Measurements from ENCODE around the gene STK32C.

STK32C gene

GRCh38 chr10:132332433-132332754 is 24.6 kb upstream of the STK32C start:
- Histone ChIP-seq H3K27ac (ENCODE audit: low read depth, low read length) (no peak overlapping the region), H3K36me3 (ENCODE audit: control insufficient read depth, insufficient read depth, low read length) (no peaks in the 10 kb centered on the region), H4K8ac (ENCODE audit: low read depth, low read length) (no peak overlapping the region), H2BK120ac (ENCODE audit: low read depth, low read length) (no peak overlapping the region), H3K4me2 (ENCODE audit: low read length) (peak overlapping the region; percentile 20), H2BK5ac (ENCODE audit: low read length) (no peak overlapping the region), H3K4me1 (ENCODE audit: control insufficient read depth, low read depth, low read length) (peaks cover 5% of the 10 kb centered on the region), H3K27me3 (ENCODE audit: insufficient read depth, low read length, poor library complexity) (no peaks in the 10 kb centered on the region), H2AK5ac (ENCODE audit: low read length) (no peak overlapping the region), H3K79me1 (ENCODE audit: low read length) (peaks cover 8% of the 10 kb centered on the region), H3K56ac (ENCODE audit: low read length) (peak overlapping the region; percentile 81), H3K23ac (ENCODE audit: low read length) (no peak overlapping the region), H3K18ac (ENCODE audit: low read length) (no peak overlapping the region), H3K4me3 (ENCODE audit: low read length) (peak overlapping the region; percentile 2), H3K4ac (ENCODE audit: low read depth, low read length) (peak overlapping the region; percentile 82), H3K9ac (ENCODE audit: low read length) (peak overlapping the region; percentile 67), H4K5ac (ENCODE audit: low read length) (no peak overlapping the region), H2BK15ac (replicated peaks; ENCODE audit: low read depth) (no peak overlapping the region), H3K79me2 (ENCODE audit: control insufficient read depth, insufficient read depth, low read length) (peaks cover 12% of the 10 kb centered on the region)
- no CpG with 5 or more reads among the region's 16 CpGs for WGBS (ENCODE audit: extremely low coverage, insufficient coverage, low lambda C conversion rate)
- no peak for DNase-seq

- H3K18ac ChIP-seq (ENCODE audit: low read length), result peak within 1 kb of the TSS; percentile 88
- H2BK15ac ChIP-seq (replicated peaks; ENCODE audit: low read depth), result no peak within 1 kb of the TSS
- WGBS (ENCODE audit: extremely low coverage, insufficient coverage, low lambda C conversion rate), result no CpG with 5 or more reads among the region's 89 CpGs
- H2BK120ac ChIP-seq (ENCODE audit: low read depth, low read length), result peak within 1 kb of the TSS; percentile 65
- H3K4me2 ChIP-seq (ENCODE audit: low read length), result peak within 1 kb of the TSS; percentile 85
- H3K79me2 ChIP-seq (ENCODE audit: control insufficient read depth, insufficient read depth, low read length), result peaks cover 12% of the 10 kb centered on the region
- no peak within 1 kb of the TSS for H4K5ac ChIP-seq (ENCODE audit: low read length)
- no peaks in the 10 kb centered on the region for H3K27me3 ChIP-seq (ENCODE audit: insufficient read depth, low read length, poor library complexity)
- H3K27ac ChIP-seq (ENCODE audit: low read depth, low read length), result peak within 1 kb of the TSS; percentile 34
- peaks cover 8% of the 10 kb centered on the region for H3K79me1 ChIP-seq (ENCODE audit: low read length)
- peak within 1 kb of the TSS; percentile 96 for H3K9ac ChIP-seq (ENCODE audit: low read length)
- H3K4me1 ChIP-seq (ENCODE audit: control insufficient read depth, low read depth, low read length), result peaks cover 5% of the 10 kb centered on the region
- H3K4ac ChIP-seq (ENCODE audit: low read depth, low read length), result peak within 1 kb of the TSS; percentile 83
- peak within 1 kb of the TSS; percentile 91 for H4K8ac ChIP-seq (ENCODE audit: low read depth, low read length)
- peak within 1 kb of the TSS; percentile 4 for H2AK5ac ChIP-seq (ENCODE audit: low read length)
- no peak within 1 kb of the TSS for H2BK5ac ChIP-seq (ENCODE audit: low read length)
- H3K4me3 ChIP-seq (ENCODE audit: low read length), result peak within 1 kb of the TSS; percentile 81
- peak within 1 kb of the TSS; percentile 97 for H3K56ac ChIP-seq (ENCODE audit: low read length)
- no peaks in the 10 kb centered on the region for H3K36me3 ChIP-seq (ENCODE audit: control insufficient read depth, insufficient read depth, low read length)
- peak within 1 kb of the TSS; percentile 59 for H3K23ac ChIP-seq (ENCODE audit: low read length)
- DNase-seq, result peak; percentile 98
Observed at GRCh38 chr10:132331601-132332432, 24.1 kb upstream of the STK32C start, which contains the start of gene LRRC27. Gene LRRC27 (plus strand): TSS chr10:132332193. CDS start chr10:132333525, 1,332 bp downstream.

GRCh38 chr10:132330486-132330833 is 22.7 kb upstream of the STK32C start:
- Histone ChIP-seq H3K36me3 (ENCODE audit: control insufficient read depth, insufficient read depth, low read length) (no peaks in the 10 kb centered on the region), H3K23ac (ENCODE audit: low read length) (no peak overlapping the region), H3K4me1 (ENCODE audit: control insufficient read depth, low read depth, low read length) (peaks cover 5% of the 10 kb centered on the region), H3K4me2 (ENCODE audit: low read length) (peak overlapping the region; percentile 42), H3K4ac (ENCODE audit: low read depth, low read length) (no peak overlapping the region), H3K79me2 (ENCODE audit: control insufficient read depth, insufficient read depth, low read length) (peaks cover 12% of the 10 kb centered on the region), H4K5ac (ENCODE audit: low read length) (no peak overlapping the region), H3K27me3 (ENCODE audit: insufficient read depth, low read length, poor library complexity) (no peaks in the 10 kb centered on the region), H2BK5ac (ENCODE audit: low read length) (no peak overlapping the region), H3K56ac (ENCODE audit: low read length) (peak overlapping the region; percentile 37), H4K8ac (ENCODE audit: low read depth, low read length) (no peak overlapping the region), H3K27ac (ENCODE audit: low read depth, low read length) (no peak overlapping the region), H3K4me3 (ENCODE audit: low read length) (no peak overlapping the region), H3K9ac (ENCODE audit: low read length) (peak overlapping the region; percentile 24), H2AK5ac (ENCODE audit: low read length) (no peak overlapping the region), H2BK120ac (ENCODE audit: low read depth, low read length) (no peak overlapping the region), H3K18ac (ENCODE audit: low read length) (no peak overlapping the region), H2BK15ac (replicated peaks; ENCODE audit: low read depth) (no peak overlapping the region), H3K79me1 (ENCODE audit: low read length) (peaks cover 8% of the 10 kb centered on the region)
- DNase-seq, result no peak
- no CpG with 5 or more reads among the region's 8 CpGs for WGBS (ENCODE audit: extremely low coverage, insufficient coverage, low lambda C conversion rate)

GRCh38 chr10:132329565-132330485 is 22.1 kb upstream of the STK32C start:
- peak overlapping the region; percentile 70 for H3K56ac ChIP-seq (ENCODE audit: low read length)
- WGBS (ENCODE audit: extremely low coverage, insufficient coverage, low lambda C conversion rate), result no CpG with 5 or more reads among the region's 23 CpGs
- H3K4me3 ChIP-seq (ENCODE audit: low read length), result no peak overlapping the region
- peaks cover 12% of the 10 kb centered on the region for H3K79me2 ChIP-seq (ENCODE audit: control insufficient read depth, insufficient read depth, low read length)
- peak overlapping the region; percentile 4 for H3K27ac ChIP-seq (ENCODE audit: low read depth, low read length)
- H3K9ac ChIP-seq (ENCODE audit: low read length), result peak overlapping the region; percentile 54
- H3K27me3 ChIP-seq (ENCODE audit: insufficient read depth, low read length, poor library complexity), result no peaks in the 10 kb centered on the region
- H3K79me1 ChIP-seq (ENCODE audit: low read length), result peaks cover 8% of the 10 kb centered on the region
- peak overlapping the region; percentile 42 for H3K4me2 ChIP-seq (ENCODE audit: low read length)
- no peak overlapping the region for H2BK5ac ChIP-seq (ENCODE audit: low read length)
- H2AK5ac ChIP-seq (ENCODE audit: low read length), result no peak overlapping the region
- DNase-seq, result peak; percentile 65
- H3K36me3 ChIP-seq (ENCODE audit: control insufficient read depth, insufficient read depth, low read length), result no peaks in the 10 kb centered on the region
- H3K18ac ChIP-seq (ENCODE audit: low read length), result no peak overlapping the region
- no peak overlapping the region for H2BK120ac ChIP-seq (ENCODE audit: low read depth, low read length)
- no peak overlapping the region for H3K4ac ChIP-seq (ENCODE audit: low read depth, low read length)
- no peak overlapping the region for H4K8ac ChIP-seq (ENCODE audit: low read depth, low read length)
- H3K4me1 ChIP-seq (ENCODE audit: control insufficient read depth, low read depth, low read length), result peaks cover 5% of the 10 kb centered on the region
- no peak overlapping the region for H2BK15ac ChIP-seq (replicated peaks; ENCODE audit: low read depth)
- no peak overlapping the region for H4K5ac ChIP-seq (ENCODE audit: low read length)
- peak overlapping the region; percentile 15 for H3K23ac ChIP-seq (ENCODE audit: low read length)

- no peak overlapping the region for H2AK5ac ChIP-seq (ENCODE audit: low read length)
- WGBS (ENCODE audit: extremely low coverage, insufficient coverage, low lambda C conversion rate), result no CpG with 5 or more reads among the region's 8 CpGs
Observed at GRCh38 chr10:132328738-132329137, 21.0 kb upstream of the STK32C start.

More at GRCh38 chr10:132328738-132329137, 21.0 kb upstream of the STK32C start:
- Histone ChIP-seq H3K9ac (ENCODE audit: low read length) (no peak overlapping the region), H3K4me3 (ENCODE audit: low read length) (no peak overlapping the region), H3K4ac (ENCODE audit: low read depth, low read length) (no peak overlapping the region), H3K36me3 (ENCODE audit: control insufficient read depth, insufficient read depth, low read length) (no peaks in the 10 kb centered on the region), H3K56ac (ENCODE audit: low read length) (no peak overlapping the region), H3K18ac (ENCODE audit: low read length) (no peak overlapping the region), H3K79me2 (ENCODE audit: control insufficient read depth, insufficient read depth, low read length) (peaks cover 12% of the 10 kb centered on the region), H3K79me1 (ENCODE audit: low read length) (peaks cover 8% of the 10 kb centered on the region), H2BK15ac (replicated peaks; ENCODE audit: low read depth) (no peak overlapping the region), H3K27me3 (ENCODE audit: insufficient read depth, low read length, poor library complexity) (no peaks in the 10 kb centered on the region), H4K5ac (ENCODE audit: low read length) (no peak overlapping the region), H3K4me2 (ENCODE audit: low read length) (no peak overlapping the region), H4K8ac (ENCODE audit: low read depth, low read length) (no peak overlapping the region), H2BK120ac (ENCODE audit: low read depth, low read length) (no peak overlapping the region), H2BK5ac (ENCODE audit: low read length) (no peak overlapping the region), H3K23ac (ENCODE audit: low read length) (no peak overlapping the region), H3K4me1 (ENCODE audit: control insufficient read depth, low read depth, low read length) (peaks cover 5% of the 10 kb centered on the region), H3K27ac (ENCODE audit: low read depth, low read length) (no peak overlapping the region)
- no peak for DNase-seq
